ENCODE measurements around the gene IGFALS. TPM values are rescaled to one million over a fixed set of nuclear protein-coding genes. Genes with fewer than 3 reads are reported as not detected.

The IGFALS gene
- total and polyA plus RNA-seq, 7 donors = 0.46 to 2.2 (median 1.2) TPM

GRCh38 chr16:1773703-1774447 is 19.6 kb downstream of the IGFALS start:
- H3K9me3 ChIP-seq = no peaks in the 10 kb centered on the region
- peaks cover 0 to 43% (median 29%) of the 10 kb centered on the region in 4 donors for H3K36me3 ChIP-seq
- 5 to 14% methylated on average over 45 of the region's 45 CpGs for WGBS, 2 donors
- TF ChIP-seq POLR2AphosphoS5 (IDR thresholded peaks at IDR 0.05) (no peak), EP300 (IDR thresholded peaks at IDR 0.05) (no peak), CTCF (IDR thresholded peaks at IDR 0.05) (no peak), POLR2A (IDR thresholded peaks at IDR 0.05) (no peak)
- peak overlapping the region; percentile 64 to 93 (median 90) for H3K4me3 ChIP-seq
- H3K27ac ChIP-seq = peak overlapping the region; percentile 91 to 97 (median 96)
- intact Hi-C loops (cut with DNase I) = loop anchor here (2.0 to 10.0 kb wide), 3 partner anchors 53 to 1089 kb away; partner anchors contain the start of genes FAHD1, HAGH, JMJD8 and MAPK8IP3
- H3K27me3 ChIP-seq = no peaks in the 10 kb centered on the region
- DNase-seq = no peak
- H3K4me1 ChIP-seq = peaks cover 0 to 56% (median 45%) of the 10 kb centered on the region in 4 donors

GRCh38 chr16:1772908-1773702 is 20.4 kb downstream of the IGFALS start, which contains the start of gene MRPS34:
TSS of gene MRPS34 (minus strand) at chr16:1773134. CDS start at chr16:1773119, 15 bp downstream.
- H3K9me3 ChIP-seq = no peaks in the 10 kb centered on the region
- H3K27me3 ChIP-seq = no peaks in the 10 kb centered on the region
- peaks cover 7 to 43% (median 33%) of the 10 kb centered on the region in 4 donors for H3K36me3 ChIP-seq
- DNase-seq = peak; percentile 90
- peak within 1 kb of the TSS; percentile 64 to 93 (median 90) for H3K4me3 ChIP-seq
- peaks cover 0 to 56% (median 47%) of the 10 kb centered on the region in 4 donors for H3K4me1 ChIP-seq
- WGBS, 2 donors = 0 to 1% methylated on average over 108 of the region's 108 CpGs
- H3K27ac ChIP-seq = peak within 1 kb of the TSS; percentile 91 to 97 (median 96)
- intact Hi-C loops (cut with DNase I) = loop anchor here (2.0 to 10.0 kb wide), 3 partner anchors 54 to 1088 kb away; partner anchors contain the start of genes FAHD1, HAGH, JMJD8 and MAPK8IP3
- peak; percentile 69 to 92 (median 82) for TF ChIP-seq POLR2AphosphoS5 (IDR thresholded peaks at IDR 0.05)
- peak; percentile 55 to 68 for TF ChIP-seq POLR2A (IDR thresholded peaks at IDR 0.05)
- peak; percentile 37 to 74 (median 64) for TF ChIP-seq CTCF (IDR thresholded peaks at IDR 0.05)
- TF ChIP-seq EP300 (IDR thresholded peaks at IDR 0.05) = peak in 1 of 4 donors; percentile 25

- intact Hi-C loops (cut with DNase I) = loop anchor here (2.0 to 10.0 kb wide), 3 partner anchors 54 to 1088 kb away; partner anchors contain the start of genes FAHD1, HAGH, JMJD8 and MAPK8IP3
- peaks cover 0 to 56% (median 47%) of the 10 kb centered on the region in 4 donors for H3K4me1 ChIP-seq
- TF ChIP-seq CTCF (IDR thresholded peaks at IDR 0.05) = no peak
- no peak for TF ChIP-seq POLR2A (IDR thresholded peaks at IDR 0.05)
- no peak for TF ChIP-seq POLR2AphosphoS5 (IDR thresholded peaks at IDR 0.05)
- no peak for TF ChIP-seq EP300 (IDR thresholded peaks at IDR 0.05)
Observed at GRCh38 chr16:1772362-1772907, 21.1 kb downstream of the IGFALS start, which contains the start of gene EME2. TSS of gene EME2 (plus strand) at chr16:1772810. CDS start at chr16:1773228, 418 bp downstream.

GRCh38 chr16:1771864-1772361 is 21.6 kb downstream of the IGFALS start:
- H3K27me3 ChIP-seq = no peaks in the 10 kb centered on the region
- intact Hi-C loops (cut with DNase I) = loop anchor here (2.0 to 10.0 kb wide), 3 partner anchors 55 to 1087 kb away; partner anchors contain the start of genes FAHD1, HAGH, JMJD8 and MAPK8IP3
- H3K4me1 ChIP-seq = peaks cover 0 to 56% (median 47%) of the 10 kb centered on the region in 4 donors
- peak overlapping the region; percentile 64 to 93 (median 90) for H3K4me3 ChIP-seq
- H3K36me3 ChIP-seq = peaks cover 19 to 43% (median 32%) of the 10 kb centered on the region in 4 donors
- 6 to 17% methylated on average over 22 of the region's 22 CpGs for WGBS, 2 donors
- DNase-seq = no peak
- H3K9me3 ChIP-seq = no peaks in the 10 kb centered on the region
- TF ChIP-seq POLR2A (IDR thresholded peaks at IDR 0.05) (no peak), EP300 (IDR thresholded peaks at IDR 0.05) (no peak), POLR2AphosphoS5 (IDR thresholded peaks at IDR 0.05) (no peak), CTCF (IDR thresholded peaks at IDR 0.05) (no peak)
- peak overlapping the region; percentile 91 to 97 (median 96) for H3K27ac ChIP-seq

More at GRCh38 chr16:1772362-1772907, 21.1 kb downstream of the IGFALS start, which contains the start of gene EME2:
- WGBS, 2 donors = 0 to 1% methylated on average over 53 of the region's 53 CpGs
- H3K27ac ChIP-seq = peak within 1 kb of the TSS; percentile 91 to 97 (median 96)
- H3K4me3 ChIP-seq = peak within 1 kb of the TSS; percentile 64 to 93 (median 90)
- DNase-seq = no peak
- peaks cover 14 to 43% (median 32%) of the 10 kb centered on the region in 4 donors for H3K36me3 ChIP-seq
- no peaks in the 10 kb centered on the region for H3K9me3 ChIP-seq
- no peaks in the 10 kb centered on the region for H3K27me3 ChIP-seq

Measured in sigmoid colon (tissue), 7 donors.